Stimulated activated CD8-positive, alpha-beta memory T cell treated with anti-CD3 and anti-CD28 coated beads, Interleukin-7, amount 100 ng/mL, for 24 hours (primary cell): Measurements from ENCODE around the gene JAKMIP2.

Experiments
- DNase-seq: peaks from one replicate; pipeline ENCODE4 v3.0.0-alpha.2; 2020; ENCODE audit warnings: low read depth

The JAKMIP2 gene

GRCh38 chr5:147694772-147695171 lies 87.8 kb downstream of the JAKMIP2 start:
- no peak for DNase-seq

GRCh38 chr5:147693233-147693632 lies 89.3 kb downstream of the JAKMIP2 start:
- no peak for DNase-seq

DNA sequence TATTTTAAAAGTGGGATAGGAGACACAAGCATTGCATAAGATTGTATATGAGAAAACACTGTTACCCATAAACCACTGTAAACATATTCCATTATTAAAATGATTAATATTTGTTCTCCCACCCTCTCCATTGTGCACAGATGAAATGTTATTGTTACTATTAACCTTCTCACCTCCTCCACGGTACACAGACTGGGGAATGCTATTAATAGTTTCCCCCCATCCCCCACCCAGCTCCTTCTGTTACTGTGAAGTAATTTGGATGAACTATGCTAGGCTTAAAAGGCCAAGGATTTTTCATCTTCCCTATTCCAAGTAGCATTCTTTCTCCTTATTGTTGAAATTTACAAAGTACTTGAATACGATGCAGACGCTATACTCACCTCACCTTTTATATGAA lies 91.4 kb downstream of the JAKMIP2 start:
- DNase-seq = no peak

GRCh38 chr5:147690595-147690994 lies 91.9 kb downstream of the JAKMIP2 start:
- DNase-seq = no peak

DNA sequence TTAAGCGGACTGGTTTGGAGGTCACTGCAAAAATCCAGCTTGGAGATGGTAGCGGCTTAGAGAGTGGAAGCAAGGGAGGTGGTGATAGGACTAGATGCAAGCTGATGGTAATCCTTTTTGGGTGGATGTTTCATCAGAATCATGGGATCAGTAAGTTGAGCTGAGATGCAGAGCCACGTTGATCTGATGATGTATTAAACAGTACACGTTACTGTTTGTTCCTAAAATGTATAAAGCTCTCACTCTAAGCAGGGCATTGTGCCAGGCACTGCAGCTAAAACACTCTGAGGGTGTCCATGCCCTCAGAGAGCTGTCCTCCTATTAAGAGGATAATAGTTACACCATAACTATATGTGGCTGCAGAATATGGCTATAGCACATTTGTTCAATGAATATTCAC lies 93.1 kb downstream of the JAKMIP2 start:
- DNase-seq = no peak

- DNase-seq = no peak
Observed at GRCh38 chr5:147688656-147689356, 93.7 kb downstream of the JAKMIP2 start.

- no peak for DNase-seq
Observed at GRCh38 chr5:147687118-147687517, 95.4 kb downstream of the JAKMIP2 start.

GRCh38 chr5:147686421-147686820 lies 96.1 kb downstream of the JAKMIP2 start:
- no peak for DNase-seq

DNA sequence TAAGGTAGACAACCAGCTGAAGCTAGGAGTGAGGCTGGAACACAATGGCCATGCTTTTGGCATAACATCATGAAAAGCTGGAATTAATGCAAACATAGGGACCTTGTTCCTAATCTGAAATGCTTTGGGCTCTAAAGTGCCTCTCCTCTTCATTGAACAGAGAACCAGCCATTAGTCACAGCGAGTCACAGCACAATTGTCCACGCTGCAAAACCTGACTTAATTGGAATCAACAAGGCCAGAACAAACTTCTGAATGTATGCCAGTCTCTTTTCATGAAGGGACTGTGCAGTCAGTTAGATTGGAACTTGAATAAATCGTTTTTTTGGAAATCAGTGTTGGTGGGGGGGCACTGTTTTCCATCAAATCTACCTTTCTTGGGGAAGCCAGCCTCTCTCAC lies 96.5 kb downstream of the JAKMIP2 start:
- no peak for DNase-seq

DNA sequence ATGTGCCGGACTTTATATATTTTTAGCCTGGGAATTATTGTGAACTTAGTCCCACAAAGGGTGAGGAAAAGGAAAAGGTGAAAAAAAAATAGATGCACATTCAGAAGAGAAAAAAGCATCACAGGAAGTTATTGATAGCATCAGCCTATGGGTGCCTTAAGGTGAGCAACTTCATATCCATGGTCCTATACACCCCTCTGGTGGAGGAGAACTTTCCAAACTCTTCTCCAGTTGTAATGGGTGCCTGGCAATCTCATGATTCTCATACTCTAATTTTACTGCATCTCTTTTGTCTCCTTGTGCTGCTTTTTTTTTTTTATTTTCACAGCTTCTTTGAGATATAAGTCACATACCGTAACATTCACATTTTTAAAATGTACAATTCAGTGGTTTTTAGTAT lies 107.4 kb downstream of the JAKMIP2 start:
- DNase-seq = no peak

DNA sequence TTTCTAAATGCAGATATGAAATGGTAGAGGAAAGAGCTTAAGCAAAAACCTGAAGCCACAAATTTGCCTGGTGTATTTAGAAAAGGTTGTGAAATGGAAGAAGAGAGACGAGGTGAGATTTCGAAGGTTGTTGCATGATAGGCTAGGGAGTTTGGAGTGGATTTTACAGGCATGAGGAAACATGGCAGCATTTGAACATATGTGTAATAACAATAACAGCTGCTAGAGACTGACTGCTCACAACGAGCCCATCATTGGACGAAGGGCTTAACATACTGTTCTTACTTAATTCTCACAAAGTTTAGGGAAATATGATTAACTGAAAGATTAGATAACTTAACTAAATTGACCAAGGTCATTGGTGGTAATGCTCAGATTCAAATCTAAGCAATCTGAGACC lies 108.1 kb downstream of the JAKMIP2 start:
- no peak for DNase-seq

- DNase-seq = no peak
Observed at GRCh38 chr5:147673791-147674190, 108.7 kb downstream of the JAKMIP2 start.

- DNase-seq = no peak
Observed at GRCh38 chr5:147673266-147673665, 109.3 kb downstream of the JAKMIP2 start.

DNA sequence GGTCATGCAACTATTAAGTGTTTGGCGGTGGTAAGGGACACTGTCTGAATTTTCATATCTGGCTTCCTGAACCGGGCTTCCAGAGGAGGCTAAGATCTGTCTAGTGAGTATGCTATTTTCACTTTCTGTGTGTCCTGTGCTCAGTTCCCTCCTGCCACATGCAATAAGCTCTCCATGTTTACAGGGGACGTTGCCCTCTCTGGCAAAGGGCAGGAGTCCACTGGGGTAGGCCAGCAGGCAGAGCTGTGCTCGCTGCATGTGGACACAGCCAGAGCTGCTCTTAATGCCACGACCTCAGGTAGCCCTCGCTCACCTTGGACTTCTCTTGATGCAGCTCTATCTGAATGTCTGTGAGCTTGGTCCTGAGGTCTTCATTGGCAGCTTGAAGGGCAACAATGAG lies 111.2 kb downstream of the JAKMIP2 start:
- no peak for DNase-seq

GRCh38 chr5:147670815-147671214 lies 111.7 kb downstream of the JAKMIP2 start:
- no peak for DNase-seq

- no peak for DNase-seq
Observed at GRCh38 chr5:147669169-147669869, 113.2 kb downstream of the JAKMIP2 start.

- no peak for DNase-seq
Observed at GRCh38 chr5:147668385-147668784, 114.1 kb downstream of the JAKMIP2 start.

GRCh38 chr5:147667363-147667762 lies 115.2 kb downstream of the JAKMIP2 start:
- DNase-seq = no peak

GRCh38 chr5:147666419-147666818 lies 116.1 kb downstream of the JAKMIP2 start:
- DNase-seq = no peak

DNA sequence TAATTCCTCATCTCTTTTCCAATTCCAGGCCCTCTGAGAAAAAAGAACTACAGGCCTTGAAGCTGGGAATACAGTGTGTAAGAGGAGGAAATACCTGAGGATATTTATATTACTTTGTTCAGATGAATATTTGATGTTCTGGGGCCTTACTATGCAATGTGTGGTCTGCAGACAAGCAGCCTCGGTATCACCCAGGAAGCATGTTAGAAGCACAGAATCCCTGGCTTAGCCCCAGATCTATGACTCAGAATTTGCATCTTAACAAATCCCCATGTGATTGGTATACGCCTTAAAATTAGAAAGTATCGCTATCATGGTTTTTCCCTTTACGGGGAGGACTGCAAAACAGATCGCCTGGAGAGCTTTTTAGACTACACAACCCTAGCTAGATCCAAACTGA lies 121.0 kb downstream of the JAKMIP2 start:
- no peak for DNase-seq

DNA sequence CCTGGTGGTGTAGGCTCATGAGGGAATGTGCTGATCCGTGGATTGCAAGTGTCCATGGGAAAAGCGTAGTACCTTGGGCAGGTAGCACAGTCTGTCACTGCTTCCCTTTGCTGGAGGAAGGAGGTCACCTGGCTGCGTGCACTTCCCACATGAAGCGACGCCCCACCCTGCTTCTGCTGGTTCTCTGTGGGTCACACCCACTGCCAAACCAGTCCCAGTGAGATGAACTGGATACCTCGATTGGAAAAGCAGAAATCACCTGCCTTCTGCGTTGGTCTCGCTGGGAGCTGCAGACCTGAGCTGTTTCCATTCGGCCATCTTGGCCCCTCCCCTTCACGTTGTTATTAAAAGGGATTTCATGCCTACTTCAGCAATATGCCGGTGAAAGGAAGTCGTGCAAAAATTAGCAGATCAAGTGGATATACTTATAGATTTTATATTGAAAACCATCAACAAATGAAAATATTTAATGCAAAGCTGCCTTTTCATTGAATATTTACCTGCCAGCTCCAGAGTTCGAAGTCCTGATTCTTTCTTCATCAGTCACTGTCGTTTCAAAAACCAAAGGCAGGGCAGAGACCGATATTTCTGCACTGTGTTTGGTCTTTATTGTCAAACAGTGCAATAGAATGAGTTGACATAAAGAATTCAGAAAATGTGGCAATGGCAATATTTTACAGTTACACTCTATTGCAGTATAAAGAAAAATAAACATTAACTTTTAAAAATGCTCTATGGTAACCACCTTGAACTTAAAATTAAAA lies 123.2 kb downstream of the JAKMIP2 start:
- DNase-seq = no peak

DNA sequence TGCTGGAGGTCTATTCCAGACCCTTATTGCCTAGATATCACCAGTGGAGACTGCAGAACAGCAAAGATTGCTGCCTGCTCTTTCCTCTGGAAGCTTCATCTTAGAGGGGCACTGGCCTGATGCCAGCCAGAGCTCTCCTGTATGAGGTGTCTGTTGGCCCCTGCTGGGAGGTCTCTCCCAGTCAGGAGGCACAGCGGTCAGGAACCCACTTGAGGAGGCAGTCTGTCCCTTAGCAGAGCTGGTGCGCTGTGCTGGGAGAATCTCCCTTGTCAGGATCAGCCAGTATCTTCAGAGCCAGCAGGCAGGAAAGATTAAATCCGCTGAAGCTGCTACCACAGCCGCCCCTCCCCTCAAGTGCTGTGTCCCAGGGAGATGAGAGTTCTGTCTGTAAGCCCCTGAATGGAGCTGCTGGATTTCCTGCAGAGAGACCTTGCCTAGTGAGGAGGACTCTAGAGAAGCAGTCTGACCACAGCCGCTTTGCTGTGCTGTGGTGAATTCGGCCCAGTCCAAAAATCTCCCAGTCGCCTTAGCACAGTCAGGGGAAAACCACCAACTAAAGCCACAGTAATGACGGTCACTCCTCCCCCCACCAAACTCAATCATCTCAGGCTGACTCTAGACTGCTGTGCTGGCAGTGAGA lies 124.1 kb downstream of the JAKMIP2 start:
- DNase-seq = no peak

DNA sequence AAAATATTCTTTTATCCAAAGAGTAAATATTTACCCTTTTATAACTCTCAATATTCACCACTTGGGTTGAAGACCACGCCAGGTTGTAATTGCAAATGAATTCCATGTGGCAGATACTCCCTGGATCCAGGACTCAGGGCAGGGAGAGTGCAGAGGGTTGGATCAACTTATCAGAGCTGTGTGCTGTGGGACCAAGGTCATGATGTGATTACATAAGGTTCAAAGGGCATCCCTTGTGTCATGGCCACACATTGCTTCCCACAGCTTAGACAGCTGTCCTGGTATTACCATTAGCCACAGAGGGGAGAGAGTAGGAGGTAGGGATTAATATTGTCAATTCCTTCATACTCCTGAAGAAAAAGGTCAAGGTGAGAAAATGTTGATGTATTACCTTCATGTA lies 133.9 kb downstream of the JAKMIP2 start:
- no peak for DNase-seq
